Neural cell (in vitro differentiated cells): ENCODE measurements around the gene ACYP1. TPM values are rescaled to one million over a fixed set of nuclear protein-coding genes. Genes with fewer than 3 reads are reported as not detected.

ENCODE experiments used
- H2AFZ ChIP-seq: fragments of 200-600, 300-800 bp; sonication (generic), shearing (Covaris generic); 2 replicates; pipeline ENCODE4 v1.6.0; 2014; ENCODE audit warnings: low read depth, mild to moderate bottlenecking, antibody characterized with exemption, low read length, moderate library complexity
- H3F3A ChIP-seq: fragments of 200-600 bp; shearing (Covaris generic); 2 replicates; pipeline ENCODE4 v1.6.1; 2016; ENCODE audit warnings: mild to moderate bottlenecking, moderate library complexity, mixed read lengths, antibody characterized with exemption, low read length; ENCODE audit not compliant: insufficient read depth, poor library complexity, severe bottlenecking
- H3K27ac ChIP-seq: fragments of 200-600, 300-800 bp; sonication (generic), shearing (Covaris generic); 2 replicates; pipeline ENCODE4 v1.5.1; 2014; ENCODE audit warnings: mild to moderate bottlenecking, low read length, moderate library complexity
- H3K27me3 ChIP-seq: fragments of 300-800, 200-600 bp; sonication (generic), shearing (Covaris generic); 2 replicates; pipeline ENCODE4 v1.6.0; 2014; ENCODE audit warnings: mild to moderate bottlenecking, low read depth, low read length, moderate library complexity; ENCODE audit not compliant: insufficient read depth
- H3K36me3 ChIP-seq: fragments of 300-800, 200-600 bp; sonication (generic), shearing (Covaris generic); 2 replicates; pipeline ENCODE4 v1.5.1; 2014; ENCODE audit warnings: mild to moderate bottlenecking, antibody characterized with exemption, low read length, moderate library complexity; ENCODE audit not compliant: insufficient read depth
- H3K4me2 ChIP-seq: fragments of 300-800, 200-600 bp; sonication (generic), shearing (Covaris generic); 2 replicates; pipeline ENCODE4 v1.6.0; 2014; ENCODE audit warnings: mild to moderate bottlenecking, low read length
- H3K4me3 ChIP-seq: fragments of 300-800, 200-600 bp; sonication (generic), shearing (Covaris generic); 2 replicates; pipeline ENCODE4 v1.5.1; 2014; ENCODE audit warnings: mild to moderate bottlenecking, low read length, moderate library complexity
- H3K79me2 ChIP-seq: fragments of 200-600 bp; shearing (Covaris generic); replicated peaks from 2 replicates; pipeline ENCODE4 v1.6.0; 2014; ENCODE audit warnings: mild to moderate bottlenecking, low read length, moderate library complexity; ENCODE audit not compliant: insufficient read depth
- H3K9ac ChIP-seq: fragments of 300-800, 200-600 bp; sonication (generic), shearing (Covaris generic); 2 replicates; pipeline ENCODE4 v1.6.1; 2016; ENCODE audit warnings: mild to moderate bottlenecking, low read length, mixed read lengths
- H3K9me2 ChIP-seq: fragments of 200-600 bp; shearing (Covaris generic); 2 replicates; pipeline ENCODE4 v1.6.1; 2016; ENCODE audit warnings: mild to moderate bottlenecking, low read length, mixed read lengths; ENCODE audit not compliant: insufficient read depth
- H3K9me3 ChIP-seq: fragments of 200-600, 300-800 bp; sonication (generic), shearing (Covaris generic); 2 replicates; pipeline ENCODE4 v1.6.1; 2016; ENCODE audit warnings: mild to moderate bottlenecking, mixed run types, low read length, moderate library complexity, mixed read lengths
- H4K20me1 ChIP-seq: fragments of 200-600 bp; shearing (Covaris generic); 2 replicates; pipeline ENCODE4 v1.6.1; 2016; ENCODE audit warnings: mild to moderate bottlenecking, mixed run types; ENCODE audit not compliant: insufficient read depth
- EP300 ChIP-seq: fragments of 450-650 bp; conservative IDR thresholded peaks from 2 replicates; pipeline ENCODE4 v1.6.1; 2014; ENCODE audit warnings: antibody characterized with exemption, mild to moderate bottlenecking, moderate library complexity; ENCODE audit not compliant: poor library complexity, severe bottlenecking
- MXI1 ChIP-seq: fragments of 450-650 bp; conservative IDR thresholded peaks from 2 replicates; pipeline ENCODE4 v1.6.1; 2014; ENCODE audit warnings: antibody characterized with exemption, mild to moderate bottlenecking; ENCODE audit not compliant: poor library complexity, severe bottlenecking
- POLR2AphosphoS5 ChIP-seq: IDR thresholded peaks from 2 replicates; pipeline ENCODE4 v1.6.1; 2012
- SMC3 ChIP-seq: fragments of 450-650 bp; conservative IDR thresholded peaks from 2 replicates; pipeline ENCODE4 v1.6.1; 2014; ENCODE audit warnings: antibody characterized with exemption, mild to moderate bottlenecking, moderate library complexity; ENCODE audit not compliant: poor library complexity
- TAF1 ChIP-seq: IDR thresholded peaks from 2 replicates; pipeline ENCODE4 v1.6.1; 2012; ENCODE audit warnings: low read depth
- polyA plus RNA-seq: library from polyadenylated mRNA; depleted of rRNA; stranded (reverse); fragments of >200 nt; gene quantifications from 2 replicates; pipeline ENCODE4 v1.2.3, GENCODE V29; 2014
- TF ChIP-seq, protein P1 (sequence below): fragments of 450-650 bp; IDR thresholded peaks from 2 replicates; pipeline ENCODE4 v1.5.1; 2014; ENCODE audit warnings: antibody characterized with exemption, mild to moderate bottlenecking, moderate library complexity; ENCODE audit not compliant: poor library complexity, severe bottlenecking
- TF ChIP-seq, protein P2 (sequence below): IDR thresholded peaks from 2 replicates; pipeline ENCODE4 v1.6.1; 2012; ENCODE audit warnings: borderline replicate concordance

Gene ACYP1
- polyA plus RNA-seq, 1 donor from 2014 or later: 143 TPM

DNA sequence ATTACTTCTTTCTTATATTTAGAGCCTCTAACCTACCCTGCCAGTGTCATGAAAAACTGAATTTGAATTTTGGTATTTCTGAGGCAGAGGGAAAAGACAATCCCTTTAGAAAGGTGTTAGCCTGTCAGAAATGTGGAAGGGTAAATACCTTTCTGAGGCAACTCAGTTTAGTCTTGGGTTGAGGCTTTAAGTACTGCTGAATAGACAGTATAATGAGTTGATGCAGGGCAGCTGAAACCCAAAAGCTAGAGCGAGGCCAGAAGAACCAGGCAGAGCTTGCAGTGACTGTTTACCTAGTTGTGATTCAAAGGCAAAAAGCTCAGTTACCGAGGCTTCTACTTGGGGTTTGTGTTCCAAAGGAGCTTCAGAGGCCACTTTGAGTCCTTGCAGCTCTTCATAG, 24.3 kb upstream of the ACYP1 start:
- Histone ChIP-seq H3K79me2 (no peaks in the 10 kb centered on the region), H3K36me3 (no peaks in the 10 kb centered on the region), H3K4me3 (no peak overlapping the region), H3K27ac (no peak overlapping the region), H3K27me3 (no peaks in the 10 kb centered on the region), H4K20me1 (no peaks in the 10 kb centered on the region), H3K9me2 (no peaks in the 10 kb centered on the region), H3K4me2 (no peak overlapping the region), H3K9me3 (no peaks in the 10 kb centered on the region), H3K9ac (no peak overlapping the region), H3F3A (no peaks in the 10 kb centered on the region), H2AFZ (no peak overlapping the region)
- TF ChIP-seq MXI1 (no peak), POLR2AphosphoS5 (no peak), EP300 (no peak), SMC3 (no peak)
- TF ChIP-seq, protein P1, sequence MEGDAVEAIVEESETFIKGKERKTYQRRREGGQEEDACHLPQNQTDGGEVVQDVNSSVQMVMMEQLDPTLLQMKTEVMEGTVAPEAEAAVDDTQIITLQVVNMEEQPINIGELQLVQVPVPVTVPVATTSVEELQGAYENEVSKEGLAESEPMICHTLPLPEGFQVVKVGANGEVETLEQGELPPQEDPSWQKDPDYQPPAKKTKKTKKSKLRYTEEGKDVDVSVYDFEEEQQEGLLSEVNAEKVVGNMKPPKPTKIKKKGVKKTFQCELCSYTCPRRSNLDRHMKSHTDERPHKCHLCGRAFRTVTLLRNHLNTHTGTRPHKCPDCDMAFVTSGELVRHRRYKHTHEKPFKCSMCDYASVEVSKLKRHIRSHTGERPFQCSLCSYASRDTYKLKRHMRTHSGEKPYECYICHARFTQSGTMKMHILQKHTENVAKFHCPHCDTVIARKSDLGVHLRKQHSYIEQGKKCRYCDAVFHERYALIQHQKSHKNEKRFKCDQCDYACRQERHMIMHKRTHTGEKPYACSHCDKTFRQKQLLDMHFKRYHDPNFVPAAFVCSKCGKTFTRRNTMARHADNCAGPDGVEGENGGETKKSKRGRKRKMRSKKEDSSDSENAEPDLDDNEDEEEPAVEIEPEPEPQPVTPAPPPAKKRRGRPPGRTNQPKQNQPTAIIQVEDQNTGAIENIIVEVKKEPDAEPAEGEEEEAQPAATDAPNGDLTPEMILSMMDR: no peak
- TF ChIP-seq, protein P2, sequence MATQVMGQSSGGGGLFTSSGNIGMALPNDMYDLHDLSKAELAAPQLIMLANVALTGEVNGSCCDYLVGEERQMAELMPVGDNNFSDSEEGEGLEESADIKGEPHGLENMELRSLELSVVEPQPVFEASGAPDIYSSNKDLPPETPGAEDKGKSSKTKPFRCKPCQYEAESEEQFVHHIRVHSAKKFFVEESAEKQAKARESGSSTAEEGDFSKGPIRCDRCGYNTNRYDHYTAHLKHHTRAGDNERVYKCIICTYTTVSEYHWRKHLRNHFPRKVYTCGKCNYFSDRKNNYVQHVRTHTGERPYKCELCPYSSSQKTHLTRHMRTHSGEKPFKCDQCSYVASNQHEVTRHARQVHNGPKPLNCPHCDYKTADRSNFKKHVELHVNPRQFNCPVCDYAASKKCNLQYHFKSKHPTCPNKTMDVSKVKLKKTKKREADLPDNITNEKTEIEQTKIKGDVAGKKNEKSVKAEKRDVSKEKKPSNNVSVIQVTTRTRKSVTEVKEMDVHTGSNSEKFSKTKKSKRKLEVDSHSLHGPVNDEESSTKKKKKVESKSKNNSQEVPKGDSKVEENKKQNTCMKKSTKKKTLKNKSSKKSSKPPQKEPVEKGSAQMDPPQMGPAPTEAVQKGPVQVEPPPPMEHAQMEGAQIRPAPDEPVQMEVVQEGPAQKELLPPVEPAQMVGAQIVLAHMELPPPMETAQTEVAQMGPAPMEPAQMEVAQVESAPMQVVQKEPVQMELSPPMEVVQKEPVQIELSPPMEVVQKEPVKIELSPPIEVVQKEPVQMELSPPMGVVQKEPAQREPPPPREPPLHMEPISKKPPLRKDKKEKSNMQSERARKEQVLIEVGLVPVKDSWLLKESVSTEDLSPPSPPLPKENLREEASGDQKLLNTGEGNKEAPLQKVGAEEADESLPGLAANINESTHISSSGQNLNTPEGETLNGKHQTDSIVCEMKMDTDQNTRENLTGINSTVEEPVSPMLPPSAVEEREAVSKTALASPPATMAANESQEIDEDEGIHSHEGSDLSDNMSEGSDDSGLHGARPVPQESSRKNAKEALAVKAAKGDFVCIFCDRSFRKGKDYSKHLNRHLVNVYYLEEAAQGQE: no peak

DNA sequence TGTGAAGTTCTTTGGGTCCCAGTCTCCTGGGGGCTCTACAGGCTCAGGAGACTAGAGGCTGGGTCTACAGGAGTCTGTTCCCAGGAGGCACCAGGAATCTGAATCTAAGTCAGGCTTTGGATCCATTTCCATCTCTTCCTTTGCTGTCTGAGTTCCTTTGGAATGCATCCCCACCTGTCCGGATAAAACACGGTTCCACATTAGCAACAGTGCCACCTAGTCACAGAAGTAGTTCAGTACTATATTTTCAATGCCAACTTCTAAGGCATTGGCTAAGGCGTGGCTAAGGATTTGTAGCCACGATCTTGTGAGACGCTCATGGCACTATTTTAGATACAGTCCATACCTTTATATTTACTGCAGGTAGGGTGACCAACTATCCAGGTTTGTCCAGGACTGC, 20.7 kb upstream of the ACYP1 start:
- Histone ChIP-seq H3F3A (no peaks in the 10 kb centered on the region), H2AFZ (no peak overlapping the region), H3K4me2 (no peak overlapping the region), H3K27me3 (no peaks in the 10 kb centered on the region), H3K79me2 (no peaks in the 10 kb centered on the region), H3K9ac (no peak overlapping the region), H3K9me2 (no peaks in the 10 kb centered on the region), H3K27ac (no peak overlapping the region), H4K20me1 (no peaks in the 10 kb centered on the region), H3K9me3 (no peaks in the 10 kb centered on the region), H3K36me3 (no peaks in the 10 kb centered on the region), H3K4me3 (no peak overlapping the region)
- TF ChIP-seq, protein P1: peak; percentile 29
- TF ChIP-seq TAF1: no peak
